ENCODE measurements around the gene KCNK15.

The KCNK15 gene

GRCh38 chr20:44787299-44787698, 41.6 kb downstream of the KCNK15 start:
- DNase-seq (ENCODE audit: low read depth in 2 of 3, low spot score in 2 of 3), result no peak

- no peak for DNase-seq (ENCODE audit: low read depth in 2 of 3, low spot score in 2 of 3)
Observed at GRCh38 chr20:44788706-44789456, 43.2 kb downstream of the KCNK15 start.

GRCh38 chr20:44790638-44791393, 45.2 kb downstream of the KCNK15 start:
- no peak for DNase-seq (ENCODE audit: low read depth in 2 of 3, low spot score in 2 of 3)

GRCh38 chr20:44792796-44793195, 47.1 kb downstream of the KCNK15 start:
- no peak for DNase-seq (ENCODE audit: low read depth in 2 of 3, low spot score in 2 of 3)

- no peak for DNase-seq (ENCODE audit: low read depth in 2 of 3, low spot score in 2 of 3)
Observed at GRCh38 chr20:44795836-44796235, 50.2 kb downstream of the KCNK15 start.

- no peak for DNase-seq (ENCODE audit: low read depth in 2 of 3, low spot score in 2 of 3)
Observed at GRCh38 chr20:44796311-44796710, 50.6 kb downstream of the KCNK15 start.

- no peak for DNase-seq (ENCODE audit: low read depth in 2 of 3, low spot score in 2 of 3)
Observed at GRCh38 chr20:44796758-44797457, 51.2 kb downstream of the KCNK15 start.

GRCh38 chr20:44799691-44800090, 54.0 kb downstream of the KCNK15 start:
- DNase-seq (ENCODE audit: low read depth in 2 of 3, low spot score in 2 of 3), result no peak

- DNase-seq (ENCODE audit: low read depth in 2 of 3, low spot score in 2 of 3), result no peak
Observed at GRCh38 chr20:44800391-44801046, 54.9 kb downstream of the KCNK15 start.

Measured in activated CD8-positive, alpha-beta memory T cell treated with anti-CD3 and anti-CD28 coated beads for 48 hours (primary cell).